Panc1 (cell line): Measurements from ENCODE around the gene COL13A1.

ENCODE experiments used
- POLR2AphosphoS5 ChIP-seq: IDR thresholded peaks from 2 replicates; pipeline ENCODE4 v1.6.1; 2012; ENCODE audit warnings: mild to moderate bottlenecking, low read depth, low read length, moderate library complexity
- TF ChIP-seq, protein P1 (sequence below): fragments of 450-650 bp; IDR thresholded peaks from 2 replicates; pipeline ENCODE4 v1.5.1; 2017; ENCODE audit warnings: mild to moderate bottlenecking

DNA sequence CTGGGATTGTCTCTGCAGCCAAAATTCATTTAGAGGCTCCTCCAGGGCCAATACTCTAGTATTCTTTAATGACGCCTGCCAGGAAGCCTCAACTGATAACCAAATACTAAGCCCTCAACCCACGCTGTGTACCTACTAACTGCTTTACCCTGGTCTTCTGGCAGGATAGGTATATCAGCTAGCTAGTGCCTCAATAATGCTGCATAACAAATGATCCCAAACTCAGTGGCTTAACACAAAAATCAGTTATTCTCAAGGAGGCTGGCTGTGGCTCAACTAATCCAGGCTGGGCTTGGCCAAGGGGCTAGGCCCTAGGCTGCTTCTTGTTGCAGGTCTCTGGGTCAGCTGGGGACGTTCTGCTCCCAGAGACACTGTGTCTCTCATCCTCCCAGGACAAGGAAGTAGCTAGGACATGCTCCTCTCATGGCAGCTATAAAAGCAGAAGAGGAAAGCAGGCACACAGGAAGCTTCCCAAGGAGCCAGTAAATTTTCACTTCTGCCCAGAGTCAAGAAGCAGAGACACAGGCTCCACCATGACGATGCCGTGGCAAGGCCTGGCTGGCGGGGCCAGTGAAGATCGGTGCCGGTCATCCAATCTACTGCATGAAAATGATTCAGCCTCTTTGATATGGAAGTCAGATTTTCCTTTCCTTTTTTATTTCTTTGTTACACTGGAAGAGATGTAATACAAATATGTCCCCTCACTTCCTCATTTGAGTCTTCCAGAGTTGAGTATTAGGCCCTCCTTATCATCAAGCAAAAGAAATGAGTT, 28.6 kb upstream of the COL13A1 start:
- TF ChIP-seq, protein P1, sequence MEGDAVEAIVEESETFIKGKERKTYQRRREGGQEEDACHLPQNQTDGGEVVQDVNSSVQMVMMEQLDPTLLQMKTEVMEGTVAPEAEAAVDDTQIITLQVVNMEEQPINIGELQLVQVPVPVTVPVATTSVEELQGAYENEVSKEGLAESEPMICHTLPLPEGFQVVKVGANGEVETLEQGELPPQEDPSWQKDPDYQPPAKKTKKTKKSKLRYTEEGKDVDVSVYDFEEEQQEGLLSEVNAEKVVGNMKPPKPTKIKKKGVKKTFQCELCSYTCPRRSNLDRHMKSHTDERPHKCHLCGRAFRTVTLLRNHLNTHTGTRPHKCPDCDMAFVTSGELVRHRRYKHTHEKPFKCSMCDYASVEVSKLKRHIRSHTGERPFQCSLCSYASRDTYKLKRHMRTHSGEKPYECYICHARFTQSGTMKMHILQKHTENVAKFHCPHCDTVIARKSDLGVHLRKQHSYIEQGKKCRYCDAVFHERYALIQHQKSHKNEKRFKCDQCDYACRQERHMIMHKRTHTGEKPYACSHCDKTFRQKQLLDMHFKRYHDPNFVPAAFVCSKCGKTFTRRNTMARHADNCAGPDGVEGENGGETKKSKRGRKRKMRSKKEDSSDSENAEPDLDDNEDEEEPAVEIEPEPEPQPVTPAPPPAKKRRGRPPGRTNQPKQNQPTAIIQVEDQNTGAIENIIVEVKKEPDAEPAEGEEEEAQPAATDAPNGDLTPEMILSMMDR = no peak
- TF ChIP-seq POLR2AphosphoS5 = no peak
